ENCODE measurements around the gene ENPP3. TPM values are rescaled to one million over a fixed set of nuclear protein-coding genes. Genes with fewer than 3 reads are reported as not detected.

ENPP3 gene
- total and polyA plus RNA-seq, 9 of the 15 experiments (the other 6 are each of a cell fraction or from before 2014, with no cell fraction given) = 14.0 to 32.8 (median 21.6) TPM

- no peak for TF ChIP-seq TSC22D4 (tag; IDR thresholded peaks at IDR 0.05)
- TF ChIP-seq ZNF717 (CRISPR knock-in tag; IDR thresholded peaks at IDR 0.05) = no peak
- TF ChIP-seq FOXK2 (conservative IDR thresholded peaks at IDR 0.05 in 1 of 2, IDR thresholded peaks at IDR 0.05 in 1 of 2; ENCODE audit: low read depth in 2 of 2) = peak; percentile 62 to 64
- TF ChIP-seq PURB (CRISPR knock-in tag; IDR thresholded peaks at IDR 0.05; ENCODE audit: low read depth) = no peak
- no peak; the same call in 1 of the 2 replicates for TF ChIP-seq BRD4 (IDR thresholded peaks at IDR 0.05)
- TF ChIP-seq ZKSCAN3 (CRISPR knock-in tag; IDR thresholded peaks at IDR 0.05) = no peak
- no peak for TF ChIP-seq CCAR2 (IDR thresholded peaks at IDR 0.05; ENCODE audit: low read depth, low read length)
- peak; percentile 95; the same call in 1 of the 2 replicates for TF ChIP-seq STAT6 (CRISPR knock-in tag; IDR thresholded peaks at IDR 0.05)
- no peak for TF ChIP-seq CREB3 (tag; conservative IDR thresholded peaks at IDR 0.05; ENCODE audit: low read depth)
- TF ChIP-seq ATF1 (CRISPR knock-in tag; IDR thresholded peaks at IDR 0.05) = no peak
- peak; percentile 85 for TF ChIP-seq ATF1 (tag; IDR thresholded peaks at IDR 0.05)
- TF ChIP-seq BCL6 (CRISPR knock-in tag; IDR thresholded peaks at IDR 0.05) = peak; percentile 48; the same call in 1 of the 2 replicates
- TF ChIP-seq PHTF2 (CRISPR knock-in tag; IDR thresholded peaks at IDR 0.05) = no peak
- no peak for TF ChIP-seq ZNF280B (CRISPR knock-in tag; IDR thresholded peaks at IDR 0.05)
- TF ChIP-seq SOX6 (IDR thresholded peaks at IDR 0.05) = peak; percentile 74
- TF ChIP-seq FOXK1 (CRISPR knock-in tag; IDR thresholded peaks at IDR 0.05; ENCODE audit: borderline replicate concordance) = 0 out of 2 replicates have a peak, but pooled peaks have one; percentile 74
- TF ChIP-seq PYGO2 (tag; IDR thresholded peaks at IDR 0.05) = peak; percentile 50; the same call in 1 of the 2 replicates
- peak; percentile 35 for TF ChIP-seq SP2 (IDR thresholded peaks at IDR 0.05; ENCODE audit: extremely low read depth, low read depth, low read length, poor library complexity, severe bottlenecking)
- TF ChIP-seq MAFG (tag; conservative IDR thresholded peaks at IDR 0.05) = no peak
- 0 out of 2 replicates have a peak, but pooled peaks have one; percentile 73 for TF ChIP-seq E2F5 (CRISPR knock-in tag; IDR thresholded peaks at IDR 0.05)
- TF ChIP-seq ESRRB (CRISPR knock-in tag; IDR thresholded peaks at IDR 0.05; ENCODE audit: borderline replicate concordance) = no peak
- no peak for TF ChIP-seq ZNF282 (CRISPR knock-in tag; IDR thresholded peaks at IDR 0.05)
- no peak for TF ChIP-seq ZKSCAN8 (CRISPR knock-in tag; IDR thresholded peaks at IDR 0.05)
Measured at GRCh38 chr6:131627724-131628682, 9.1 kb upstream of the ENPP3 start, which contains the start of gene MED23 (continued).
